IMR-90 (cell line): ENCODE measurements around the gene NCKAP5. TPM values are rescaled to one million over a fixed set of nuclear protein-coding genes. Genes with fewer than 3 reads are reported as not detected.

Experiments used
- ATAC-seq: fragments of 200-7000 bp; cut with Tn5 transposase; 2 replicates; pipeline ENCODE4 v1.9.1; 2020; ENCODE audit warnings: low read depth, mild to moderate bottlenecking, moderate library complexity
- BruUV-seq: library from RNA; stranded (reverse); fragments of 400-500 nt; replicated peaks from 2 replicates; lab custom pipeline; 2021; lab: Mats Ljungman, UMichigan
- CTCF ChIA-PET: fragments of 300-600 bp; formaldehyde crosslinking; extraction: SDS; loops from one replicate; lab custom pipeline; 2021; ENCODE audit warnings: antibody characterized with exemption; lab: Yijun Ruan, JAX
- POLR2A ChIA-PET: fragments of 300-600 bp; sonication (Branson Sonifier 250); formaldehyde crosslinking; loops from one replicate; lab custom pipeline; 2022; ENCODE audit warnings: antibody characterized with exemption; ENCODE audit not compliant: unreplicated experiment; lab: Charles Lee
- DNase-seq: peaks from one replicate; pipeline ENCODE4 v3.0.0; 2013
- H2AFZ ChIP-seq: replicated peaks from 2 replicates; pipeline ENCODE3; 2013; ENCODE audit warnings: low read length, mild to moderate bottlenecking; ENCODE audit not compliant: poor library complexity
- H2AK5ac ChIP-seq: 2 replicates; pipeline ENCODE4 v1.6.1; 2013; ENCODE audit warnings: low read depth, low read length, inconsistent platforms
- H2AK9ac ChIP-seq: replicated peaks from 2 replicates; pipeline ENCODE3; 2013; ENCODE audit warnings: mild to moderate bottlenecking, low read depth, low read length, moderate library complexity; ENCODE audit not compliant: poor library complexity
- H2BK120ac ChIP-seq: 2 replicates; pipeline ENCODE4 v1.6.1; 2013; ENCODE audit warnings: low read depth, low read length, inconsistent platforms
- H2BK15ac ChIP-seq: 3 replicates; pipeline ENCODE4 v1.6.1; 2013; ENCODE audit warnings: low read depth, low read length, inconsistent platforms
- H2BK20ac ChIP-seq: 2 replicates; pipeline ENCODE4 v1.6.1; 2013; ENCODE audit warnings: low read depth, mild to moderate bottlenecking, inconsistent platforms, low read length, moderate library complexity
- H2BK5ac ChIP-seq: 2 replicates; pipeline ENCODE4 v1.6.1; 2013; ENCODE audit warnings: mild to moderate bottlenecking, low read depth, low read length, inconsistent platforms; ENCODE audit not compliant: poor library complexity, severe bottlenecking
- H3K14ac ChIP-seq: replicated peaks from 2 replicates; pipeline ENCODE4 v1.6.1; 2013; ENCODE audit warnings: low read depth, low read length, inconsistent platforms
- H3K18ac ChIP-seq: 2 replicates; pipeline ENCODE4 v1.6.1; 2013; ENCODE audit warnings: low read depth, low read length, control low read depth
- H3K23ac ChIP-seq: 2 replicates; pipeline ENCODE4 v1.6.1; 2013; ENCODE audit warnings: low read depth, low read length, inconsistent platforms
- H3K27ac ChIP-seq: 2 replicates; pipeline ENCODE4 v1.5.1; 2013; ENCODE audit warnings: mild to moderate bottlenecking, control low read depth, low read length; ENCODE audit not compliant: insufficient read depth
- H3K27me3 ChIP-seq: 2 replicates; pipeline ENCODE4 v1.6.1; 2013; ENCODE audit warnings: low read length; ENCODE audit not compliant: control insufficient read depth, insufficient read depth
- H3K36me3 ChIP-seq: 2 replicates; pipeline ENCODE4 v1.6.1; 2013; ENCODE audit warnings: low read length, mixed read lengths; ENCODE audit not compliant: control insufficient read depth, insufficient read depth
- H3K4ac ChIP-seq: 2 replicates; pipeline ENCODE4 v1.6.1; 2013; ENCODE audit warnings: low read depth, low read length, inconsistent platforms
- H3K4me1 ChIP-seq: 2 replicates; pipeline ENCODE4 v1.6.1; 2013; ENCODE audit warnings: low read length, mixed read lengths; ENCODE audit not compliant: control insufficient read depth, insufficient read depth
- H3K4me2 ChIP-seq: 2 replicates; pipeline ENCODE4 v1.6.1; 2013; ENCODE audit warnings: low read depth, mild to moderate bottlenecking, control low read depth, low read length, moderate library complexity
- H3K4me3 ChIP-seq: 2 replicates; pipeline ENCODE4 v1.5.1; 2013; ENCODE audit warnings: low read depth, mild to moderate bottlenecking, control low read depth, low read length, moderate library complexity; ENCODE audit not compliant: insufficient read depth
- H3K56ac ChIP-seq: 2 replicates; pipeline ENCODE4 v1.6.1; 2013; ENCODE audit warnings: low read length, inconsistent platforms; ENCODE audit not compliant: insufficient read depth; ENCODE audit errors: extremely low read depth
- H3K79me1 ChIP-seq, 2 experiments: 2 replicates each; pipeline ENCODE4 v1.6.1; 2013; ENCODE audit warnings: low read length in 2 of 2, inconsistent platforms in 1 of 2, low read depth in 1 of 2
- H3K9ac ChIP-seq: 2 replicates; pipeline ENCODE4 v1.6.1; 2013; ENCODE audit warnings: low read depth, low read length, control low read depth
- H3K9me1 ChIP-seq: 2 replicates; pipeline ENCODE4 v1.6.1; 2013; ENCODE audit warnings: low read length, inconsistent platforms; ENCODE audit not compliant: insufficient read depth
- H3K9me3 ChIP-seq: 2 replicates; pipeline ENCODE4 v1.6.1; 2013; ENCODE audit warnings: low read length; ENCODE audit not compliant: control insufficient read depth, insufficient read depth
- H4K20me1 ChIP-seq: 2 replicates; pipeline ENCODE4 v1.6.1; 2013; ENCODE audit warnings: low read length, inconsistent platforms; ENCODE audit not compliant: insufficient read depth
- H4K5ac ChIP-seq: 2 replicates; pipeline ENCODE4 v1.6.1; 2013; ENCODE audit warnings: mild to moderate bottlenecking, low read depth, low read length, control low read depth
- H4K8ac ChIP-seq, 2 experiments: 2 replicates each; pipeline ENCODE4 v1.6.1; 2013; ENCODE audit warnings: low read depth in 2 of 2, low read length in 2 of 2, control low read depth in 1 of 2, inconsistent platforms in 1 of 2
- H4K91ac ChIP-seq: 2 replicates; pipeline ENCODE4 v1.6.1; 2013; ENCODE audit warnings: low read depth, low read length, inconsistent platforms; ENCODE audit not compliant: insufficient read depth
- CEBPB ChIP-seq: IDR thresholded peaks from 2 replicates; pipeline ENCODE4 v1.6.1; 2012; ENCODE audit warnings: low read depth, low read length, improper control_type of control experiment
- MAFK ChIP-seq: IDR thresholded peaks from 2 replicates; pipeline ENCODE4 v1.6.1; 2012; ENCODE audit warnings: low read depth, low read length, improper control_type of control experiment
- MAZ ChIP-seq: IDR thresholded peaks from 2 replicates; pipeline ENCODE4 v1.6.1; 2012; ENCODE audit warnings: low read depth, mild to moderate bottlenecking, low read length, improper control_type of control experiment, moderate library complexity, borderline replicate concordance
- NFE2L2 ChIP-seq: fragments of 150-350 bp; IDR thresholded peaks from 2 replicates; pipeline ENCODE4 v1.6.1; 2016; ENCODE audit warnings: low read depth, mild to moderate bottlenecking, low read length
- WGBS, 2 experiments: methylation state at CpG; one replicate each; pipeline versions ENCODE4 v1.1.5 to v1.1.7; 2013; ENCODE audit warnings: missing lambda C conversion rate in 2 of 2; ENCODE audit not compliant: insufficient read length in 1 of 2; ENCODE audit errors: extremely low coverage in 2 of 2; 5-methylcytosine and 5-hydroxymethylcytosine counted together
- dilution Hi-C: fragments of 300-500 bp; cut with HindIII; formaldehyde crosslinking; loops from one replicate; pipeline ENCODE4 v1.14.3; 2018; ENCODE audit warnings: low sequenced_read_pairs; ENCODE audit not compliant: unreplicated experiment
- in situ Hi-C: fragments of 300-500 bp; cut with MboI; formaldehyde crosslinking; loops from 3 replicates; pipeline ENCODE4 v1.14.3; 2019; ENCODE audit warnings: low sequenced_read_pairs, inconsistent platforms, mixed read lengths
- intact Hi-C: fragments of 100-400 bp; cut with micrococcal nuclease; formaldehyde crosslinking; loops from 2 replicates; pipeline ENCODE4 v1.10.0; 2022
- polyA plus RNA-seq, 3 experiments: library from polyadenylated mRNA; depleted of rRNA; stranded (reverse); fragments of >200 nt; gene quantifications; 2 replicates each; pipeline ENCODE4 v1.2.3, GENCODE V29; 2012; ENCODE audit warnings: low replicate concordance in 1 of 3
- total RNA-seq: library from RNA; depleted of rRNA; stranded (reverse); fragments of >200 nt; gene quantifications from 2 replicates; pipeline ENCODE4 v1.2.3, GENCODE V29; 2012

The NCKAP5 gene
- total and polyA plus RNA-seq, 2 of the 4 experiments (the other 2 are of a cell fraction): 2.7 to 3.9 TPM

DNA sequence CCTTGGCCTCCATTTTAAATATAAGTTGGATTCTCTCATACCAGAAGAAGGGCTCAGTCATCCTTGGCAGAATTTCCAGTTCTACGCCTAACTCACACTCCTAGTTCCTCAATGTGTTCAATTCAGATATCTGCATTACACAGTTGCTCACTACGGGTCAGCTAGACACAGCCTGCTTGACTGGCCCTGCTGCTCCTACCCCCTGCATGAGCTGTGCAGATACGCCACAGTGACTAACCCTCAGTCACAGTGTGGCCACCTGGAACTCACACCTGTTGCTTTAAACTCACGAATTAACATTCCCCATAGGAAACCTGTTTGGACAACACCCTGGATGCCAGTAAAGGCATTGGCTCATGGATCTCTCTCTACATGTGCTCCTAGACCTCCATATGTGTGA, 429.6 kb downstream of the NCKAP5 start (continued):
- TF ChIP-seq MAFK (no peak), MAZ (no peak)

GRCh38 chr2:133135035-133135654, 433.1 kb downstream of the NCKAP5 start:
- Histone ChIP-seq H3K9me3 (no peaks in the 10 kb centered on the region), H3K4me2 (no peak overlapping the region), H3K4me1 (peaks cover 3% of the 10 kb centered on the region), H3K9me1 (peaks cover 12% of the 10 kb centered on the region), H2AFZ (no peak overlapping the region), H2BK15ac (no peak overlapping the region), H3K56ac (no peak overlapping the region), H3K18ac (no peak overlapping the region), H2AK5ac (0 out of 2 replicates have a peak overlapping the region, but pooled peaks have one; percentile 5), H2AK9ac (no peak overlapping the region), H4K5ac (no peak overlapping the region), H3K27ac (no peak overlapping the region), H3K36me3 (no peaks in the 10 kb centered on the region), H3K14ac (no peak overlapping the region), H3K27me3 (no peaks in the 10 kb centered on the region), H3K9ac (no peak overlapping the region), H2BK20ac (no peak overlapping the region), H3K79me1 (peaks cover 11 to 47% of the 10 kb centered on the region in 2 experiments; a peak in 3 of 4 replicates), H3K4ac (no peak overlapping the region), H4K8ac (no peak overlapping the region), H3K23ac (no peak overlapping the region), H4K91ac (no peak overlapping the region), H4K20me1 (peaks cover 25% of the 10 kb centered on the region; the same call in 1 of the 2 replicates), H2BK5ac (no peak overlapping the region), H3K4me3 (no peak overlapping the region), H2BK120ac (no peak overlapping the region)
- in situ Hi-C loops: no loop called here
- ChIA-PET CTCF (no interaction called here), POLR2A (no interaction called here)
- peak; percentile 13 for DNase-seq
- ATAC-seq: no peak
- 77% methylated on average over 5 of the region's 10 CpGs; no CpG with 5 or more reads in 1 of the 2 experiments for WGBS, 2 experiments
- TF ChIP-seq NFE2L2 (peak; percentile 52; the same call in 1 of the 2 replicates), CEBPB (no peak)
- dilution Hi-C loops: no loop called here
- intact Hi-C loops: no loop called here
- no TSS peak for BruUV-seq
